Choroid plexus epithelial cell (primary cell): ENCODE measurements around the gene IRAK1.
"Not testable (repeated sequence)": the region's sequence is repeated elsewhere in the genome, so short reads cannot be mapped to it uniquely, and the experiment has no call there.

Source experiments
- DNase-seq: peaks from one replicate; pipeline ENCODE4 v3.0.0-alpha.2; 2010; ENCODE audit warnings: low read depth
- H3K4me3 ChIP-seq: 2 replicates; pipeline ENCODE4 v1.5.1; 2011; ENCODE audit warnings: low read depth, mild to moderate bottlenecking, control low read depth, low read length, moderate library complexity
- CTCF ChIP-seq: conservative IDR thresholded peaks from 2 replicates; pipeline ENCODE4 v1.5.1; 2011; ENCODE audit warnings: low read depth, mild to moderate bottlenecking, control low read depth, inconsistent platforms, low read length, moderate library complexity

The IRAK1 gene

GRCh38 chrX:154000051-154000450 lies 19.7 kb downstream of the IRAK1 start:
- H3K4me3 ChIP-seq, result no peak overlapping the region
- no peak for TF ChIP-seq CTCF
- DNase-seq, result no peak

GRCh38 chrX:153999359-154000037 lies 20.2 kb downstream of the IRAK1 start:
- H3K4me3 ChIP-seq, result no peak overlapping the region
- TF ChIP-seq CTCF, result no peak
- no peak for DNase-seq

- no peak for TF ChIP-seq CTCF
- H3K4me3 ChIP-seq, result no peak overlapping the region
- no peak for DNase-seq
Observed at GRCh38 chrX:153995504-153995903, 24.2 kb downstream of the IRAK1 start.

GRCh38 chrX:153994398-153994797 lies 25.3 kb downstream of the IRAK1 start:
- H3K4me3 ChIP-seq, DNase-seq: not testable (repeated sequence)

GRCh38 chrX:153993978-153994377 lies 25.7 kb downstream of the IRAK1 start:
- DNase-seq, result no peak
- no peak overlapping the region for H3K4me3 ChIP-seq
- TF ChIP-seq CTCF, result no peak

GRCh38 chrX:153993079-153993478 lies 26.6 kb downstream of the IRAK1 start:
- H3K4me3 ChIP-seq, result no peak overlapping the region
- no peak for DNase-seq
- no peak for TF ChIP-seq CTCF

GRCh38 chrX:153992180-153992579 lies 27.5 kb downstream of the IRAK1 start:
- H3K4me3 ChIP-seq, result no peak overlapping the region
- no peak for DNase-seq
- no peak for TF ChIP-seq CTCF
